GM12892 (cell line): ENCODE data around the gene ADAMTS13.

Experiments
- POLR2A ChIP-seq: IDR thresholded peaks from 2 replicates; pipeline ENCODE4 v1.6.1; 2011; ENCODE audit warnings: low read depth, low read length, control low read depth
- POLR2AphosphoS5 ChIP-seq: IDR thresholded peaks from 2 replicates; pipeline ENCODE4 v1.6.1; 2011; ENCODE audit warnings: low read depth, low read length, control low read depth
- TAF1 ChIP-seq: IDR thresholded peaks from 2 replicates; pipeline ENCODE4 v1.6.1; 2011; ENCODE audit warnings: low read depth, mild to moderate bottlenecking, control low read depth, low read length, borderline replicate concordance

GRCh38 chr9:133449760-133450159 lies 27.6 kb downstream of the ADAMTS13 start:
- TF ChIP-seq POLR2AphosphoS5 (no peak), POLR2A (no peak), TAF1 (no peak)
